GM21529 (cell line): ENCODE results near the gene MEG3.
"Not testable (repeated sequence)": the region's sequence is repeated elsewhere in the genome, so short reads cannot be mapped to it uniquely, and the experiment has no call there.

Source experiments
- ATAC-seq: cut with Tn5 transposase; IDR thresholded peaks from one replicate; pipeline ENCODE4 v1.9.1; 2021; ENCODE audit not compliant: unreplicated experiment

The MEG3 gene

DNA sequence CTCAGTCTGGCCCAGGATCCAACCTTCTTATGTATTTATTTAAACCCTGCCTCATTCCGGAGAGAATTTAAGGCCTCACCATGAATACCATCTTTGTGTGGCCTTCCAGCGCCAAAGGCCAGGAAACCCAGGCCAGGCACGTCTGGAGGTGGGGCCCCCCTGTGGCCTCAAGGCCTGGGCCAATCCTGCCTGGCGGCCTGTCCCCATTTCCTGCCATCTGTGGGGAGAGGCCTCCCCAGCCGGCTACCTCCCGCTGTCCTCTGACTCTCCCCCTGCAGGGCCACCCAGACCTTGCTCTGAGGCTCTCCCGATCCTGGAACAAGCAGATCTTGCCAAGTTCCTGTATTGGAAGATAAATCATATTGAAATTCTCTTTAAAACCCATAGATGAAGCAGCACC lies 37.4 kb upstream of the MEG3 start:
- ATAC-seq = no peak

DNA sequence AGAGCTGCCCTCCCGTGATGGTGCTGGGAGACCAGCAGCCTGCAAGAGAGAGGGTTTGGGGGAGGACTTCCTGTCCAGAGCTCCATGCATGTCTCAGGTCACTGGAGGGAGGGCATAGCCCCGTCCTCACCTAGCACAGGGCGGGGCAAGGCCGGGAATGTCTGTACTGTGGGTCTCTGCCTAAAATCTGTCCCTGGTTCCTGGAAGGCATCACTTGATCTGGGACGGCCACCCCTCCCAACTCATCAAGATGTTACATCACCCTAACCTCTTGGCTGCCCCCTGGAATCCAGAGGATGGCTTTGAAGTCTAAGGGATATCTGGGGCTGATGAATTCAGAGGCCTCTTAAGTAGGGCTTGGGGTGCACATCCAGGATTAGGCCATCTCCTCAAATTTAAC lies 37.0 kb upstream of the MEG3 start:
- ATAC-seq = no peak

DNA sequence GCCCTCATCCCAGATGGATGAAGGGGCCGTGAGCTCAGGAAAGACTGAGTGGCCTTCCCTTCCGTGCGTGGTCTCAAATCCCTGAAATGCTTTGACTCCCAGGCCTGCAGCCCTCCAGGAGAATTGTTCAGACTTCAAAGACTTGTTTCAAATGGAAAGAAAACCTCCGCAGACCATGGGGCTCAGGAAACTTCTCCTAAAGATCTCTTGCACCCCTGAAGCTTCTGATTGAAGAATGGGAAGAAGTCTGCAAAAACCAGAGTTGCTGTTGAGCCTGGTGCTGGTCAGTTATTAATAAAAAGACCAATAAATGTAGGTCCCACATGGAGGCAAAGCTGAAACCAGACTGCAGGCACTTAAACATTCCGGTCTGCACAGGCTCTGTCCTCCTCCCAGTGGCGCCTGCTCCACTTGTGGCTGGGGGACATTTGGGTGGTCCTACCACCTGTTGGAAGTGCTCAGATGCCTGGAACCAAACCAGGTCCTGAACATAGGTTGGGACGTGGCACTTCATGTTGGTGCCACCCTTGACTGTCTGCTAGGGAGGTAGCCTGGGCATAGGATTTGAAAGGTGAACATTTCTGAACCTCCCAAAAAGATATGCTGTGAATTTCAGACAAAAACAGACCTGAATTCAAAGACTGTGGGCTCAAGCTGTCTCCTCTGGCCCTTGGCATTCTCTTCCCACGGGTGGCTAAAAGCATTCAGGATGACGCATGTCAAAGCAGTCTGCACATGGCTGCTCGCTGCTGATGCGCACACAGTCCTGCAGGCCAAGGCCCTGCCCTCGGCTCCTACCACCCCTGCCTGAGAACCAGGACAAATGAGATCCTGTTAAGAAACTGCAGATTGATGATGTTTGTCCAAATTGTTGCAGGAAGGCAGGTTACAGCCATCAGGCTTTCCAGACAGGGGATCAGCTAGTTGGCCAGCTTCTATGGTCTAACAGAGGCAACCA lies 36.2 kb upstream of the MEG3 start:
- no peak for ATAC-seq

DNA sequence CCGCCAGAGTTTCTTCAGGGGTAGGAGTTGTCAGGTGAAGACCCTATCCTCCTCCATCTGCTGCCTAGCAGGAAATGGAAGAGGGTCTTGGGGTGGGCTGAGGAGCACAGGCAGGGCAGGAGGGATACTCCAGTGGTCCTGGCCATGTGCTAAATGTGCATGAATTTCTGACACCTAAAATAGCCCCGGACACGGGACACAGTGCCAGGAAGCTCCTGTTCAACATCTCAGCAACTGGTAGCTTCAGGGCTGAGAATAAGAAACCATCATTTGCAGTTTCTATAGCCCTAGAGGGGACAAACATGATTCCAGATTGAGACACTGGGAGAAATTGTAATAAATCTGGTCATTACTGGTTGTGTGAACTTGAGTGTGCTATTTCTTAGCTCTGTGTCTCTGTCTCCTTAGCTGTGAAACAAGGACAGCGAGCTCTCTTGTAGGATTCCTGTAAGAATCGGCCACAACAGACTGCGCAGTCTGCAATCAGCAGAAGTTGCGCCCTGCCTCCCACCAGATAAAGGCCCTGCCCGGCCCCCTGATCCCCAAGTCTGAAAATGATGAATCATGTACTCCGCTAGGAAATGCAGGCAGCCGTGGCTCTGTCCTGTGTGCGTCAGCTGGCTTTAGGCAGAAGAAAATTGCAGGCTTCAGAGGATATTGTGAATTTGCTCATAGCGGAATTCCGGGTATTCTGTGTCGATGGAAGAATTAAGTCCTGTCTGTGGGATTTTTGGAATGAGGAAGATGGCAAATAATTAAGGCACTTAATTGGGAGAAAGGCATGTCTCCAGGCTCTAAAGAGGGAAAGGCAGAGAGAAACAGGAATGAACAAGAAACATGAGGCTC lies 35.2 kb upstream of the MEG3 start:
- ATAC-seq = no peak

DNA sequence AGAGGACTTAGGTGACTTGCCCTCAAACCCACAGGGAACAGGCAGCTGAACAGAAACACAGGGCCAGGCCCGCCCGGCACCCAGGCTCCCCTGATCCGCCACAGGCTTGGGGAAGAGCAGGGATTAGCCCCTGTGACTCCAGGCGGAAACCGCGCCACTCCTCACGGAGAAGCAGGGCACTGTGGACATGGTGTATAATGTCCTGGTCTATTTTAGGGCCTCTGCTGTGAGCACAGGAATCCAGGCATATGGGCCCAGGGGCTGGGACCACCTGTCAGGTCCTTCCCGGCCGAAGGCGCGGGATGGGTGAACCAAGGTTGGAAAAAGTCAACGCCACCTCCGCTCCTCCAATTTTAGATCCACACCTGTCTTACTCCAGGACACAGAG lies 34.6 kb upstream of the MEG3 start:
- ATAC-seq = no peak

DNA sequence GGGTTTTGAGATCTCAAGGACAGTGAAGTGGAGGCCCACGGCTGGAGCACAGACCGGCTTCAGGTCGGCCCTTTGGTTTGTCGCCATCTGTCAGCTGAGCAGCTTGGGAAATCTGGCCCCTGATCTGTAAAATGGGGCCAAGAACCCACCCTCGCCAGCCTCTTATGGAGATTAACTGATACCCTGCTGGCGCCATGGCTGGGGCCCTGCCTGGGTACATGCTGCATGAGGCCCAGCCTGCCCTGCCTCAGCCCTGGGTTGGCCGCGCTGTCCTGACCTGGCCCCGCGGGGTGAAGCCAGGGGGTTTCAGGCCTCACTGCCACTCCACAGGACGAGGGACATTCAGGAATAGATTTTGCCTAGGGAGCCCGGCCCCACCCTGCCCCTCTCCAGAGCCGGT lies 33.9 kb upstream of the MEG3 start:
- ATAC-seq = no peak

DNA sequence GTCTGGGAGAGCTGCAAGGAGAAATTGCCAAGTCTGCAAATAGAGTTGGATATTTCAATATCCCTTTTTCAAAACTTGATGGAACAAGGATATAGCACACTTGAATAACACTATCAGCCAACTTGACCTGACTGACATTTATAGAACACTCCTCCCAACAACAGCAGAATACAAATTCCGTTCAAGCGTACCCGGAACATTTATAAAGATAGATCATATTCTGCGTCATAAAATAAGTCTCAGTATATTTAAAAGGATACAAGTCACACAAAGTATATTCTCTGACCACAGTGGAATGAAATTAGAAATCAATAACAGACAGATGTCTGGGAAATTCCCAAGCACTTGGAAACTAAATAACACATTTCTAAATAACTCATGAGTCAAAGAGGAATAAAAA lies 29.0 kb upstream of the MEG3 start:
- no peak for ATAC-seq

DNA sequence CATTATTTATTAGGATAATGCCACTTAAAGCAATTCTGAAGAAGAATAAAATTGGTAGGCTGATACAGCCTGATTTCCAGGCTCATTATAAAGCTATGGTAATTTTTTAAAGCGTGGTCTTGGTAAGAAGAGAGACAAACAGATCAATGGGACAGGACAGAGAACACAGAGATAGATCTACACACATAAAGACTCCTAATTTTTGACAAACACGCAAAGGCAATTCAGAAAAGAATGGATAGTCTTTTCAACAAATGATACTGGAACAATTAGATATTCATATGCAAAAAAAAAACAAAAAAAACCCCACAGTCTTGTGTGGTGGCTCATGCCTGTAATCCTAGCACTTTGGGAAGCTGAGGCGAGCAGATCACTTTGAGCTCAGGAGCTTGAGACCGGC lies 25.9 kb upstream of the MEG3 start:
- ATAC-seq = no peak

DNA sequence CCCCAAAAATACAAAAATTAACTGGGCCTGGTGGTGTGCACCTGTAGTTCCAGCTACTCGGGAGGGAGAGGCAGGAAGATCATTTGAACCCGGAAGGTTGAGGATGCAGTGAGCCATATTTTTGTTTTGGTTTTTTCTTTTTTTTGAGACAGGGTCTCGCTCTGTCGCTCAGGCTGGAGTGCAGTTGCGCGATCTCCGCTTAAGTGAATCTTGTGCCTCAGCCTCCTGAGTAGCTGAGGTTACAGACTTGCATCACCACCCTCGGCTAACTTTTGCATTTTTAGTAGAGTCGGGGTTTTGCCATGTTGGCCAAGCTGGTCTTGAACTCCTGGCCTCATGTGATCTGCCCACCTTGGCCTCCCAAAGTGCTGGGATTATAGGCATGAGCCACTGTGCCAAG lies 24.5 kb upstream of the MEG3 start:
- not testable (repeated sequence) for ATAC-seq

DNA sequence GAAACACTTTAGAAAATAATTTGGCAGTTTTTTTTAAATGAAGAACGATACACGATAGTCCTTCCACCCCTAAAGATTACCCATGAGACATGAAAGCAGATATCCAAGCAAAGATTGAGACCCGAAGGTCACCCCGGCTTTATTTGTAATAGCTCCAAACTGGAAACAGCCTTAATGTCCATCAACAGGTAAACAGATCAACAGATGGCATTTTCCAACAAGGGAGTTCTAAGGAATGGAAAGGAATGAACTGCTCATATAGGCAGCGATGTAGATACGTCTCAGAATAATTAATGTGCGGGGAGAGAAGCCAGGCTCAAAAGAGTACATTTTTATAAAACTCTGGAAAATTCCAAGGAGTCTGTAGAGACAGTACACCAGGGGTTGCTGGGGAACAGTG lies 23.7 kb upstream of the MEG3 start:
- ATAC-seq = no peak

DNA sequence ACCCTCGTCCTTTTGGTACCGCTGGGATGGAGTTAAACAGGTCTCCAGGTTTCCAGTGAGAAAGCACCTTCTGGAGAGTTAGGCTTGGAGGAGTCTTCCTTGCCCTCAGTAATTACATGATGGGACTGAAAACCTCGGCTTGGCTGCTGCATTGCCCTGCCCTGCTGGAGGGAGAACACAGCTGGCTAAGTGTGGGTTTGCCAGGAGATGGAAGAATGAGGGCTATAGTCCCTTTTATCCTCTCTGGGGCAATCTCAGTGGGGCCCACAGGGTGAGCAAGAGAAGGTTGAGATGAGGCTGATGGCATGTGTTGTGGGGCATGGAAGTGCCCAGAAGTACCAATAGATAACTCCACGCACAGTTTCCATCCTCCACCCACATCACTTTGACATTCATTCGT lies 23.2 kb upstream of the MEG3 start:
- ATAC-seq = no peak

DNA sequence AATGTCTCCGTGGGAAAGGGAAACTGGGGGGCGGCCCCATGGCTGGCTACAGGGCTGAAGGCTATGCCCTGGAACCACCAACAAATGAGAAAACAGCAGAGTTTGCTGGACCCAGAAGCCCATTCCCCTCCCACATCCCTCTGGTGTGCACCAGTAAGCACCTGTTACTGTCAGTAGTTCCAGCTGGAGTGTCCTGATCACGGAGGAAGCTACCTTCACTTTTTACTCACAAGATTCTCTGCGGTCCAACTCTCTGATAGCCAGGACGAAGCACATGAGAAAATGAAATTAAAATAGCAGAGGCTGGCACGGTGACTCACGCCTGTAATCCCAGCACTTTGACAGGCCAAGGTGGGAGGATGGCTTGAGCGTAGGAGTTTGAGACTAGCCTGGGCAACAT lies 22.7 kb upstream of the MEG3 start:
- no peak for ATAC-seq

DNA sequence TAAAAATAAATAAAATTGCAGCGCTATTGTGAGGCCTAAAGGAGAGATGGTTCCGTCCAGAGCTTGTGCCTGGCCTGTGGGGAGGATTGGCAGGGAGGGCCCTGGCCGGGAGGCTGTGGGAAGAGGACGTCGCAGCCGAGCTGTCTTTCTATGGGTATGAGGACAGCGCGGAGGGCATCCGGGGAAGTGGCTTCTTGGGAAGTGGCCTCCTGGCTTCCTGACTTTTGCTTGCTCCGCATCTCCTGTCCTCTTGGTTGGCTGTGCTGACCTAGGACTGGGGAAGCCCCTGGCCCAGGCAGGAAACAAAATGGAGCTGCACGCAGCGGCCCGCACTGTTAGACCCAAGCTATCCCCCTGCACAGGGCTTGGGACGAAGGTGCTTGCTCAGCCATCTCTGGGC lies 22.2 kb upstream of the MEG3 start:
- ATAC-seq = no peak

DNA sequence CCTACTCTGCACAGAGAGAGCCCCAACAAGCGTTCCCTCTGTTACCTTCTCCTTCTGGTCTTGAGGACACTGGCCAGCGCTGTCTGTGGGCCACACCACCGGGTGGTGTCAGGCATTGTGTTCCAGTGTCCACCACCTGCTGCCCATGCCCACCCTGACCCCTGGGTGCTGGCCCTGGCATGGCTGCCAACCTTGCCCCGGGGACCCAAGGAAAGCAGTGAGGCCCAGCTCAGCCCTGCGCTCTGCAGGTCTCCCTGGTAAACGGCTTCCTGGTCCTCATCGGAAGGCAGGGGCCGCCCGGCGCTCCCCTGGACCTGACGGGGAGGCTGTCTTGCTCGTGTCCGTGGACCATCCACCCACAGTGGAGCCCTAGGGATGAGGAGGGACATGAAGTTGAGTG lies 21.8 kb upstream of the MEG3 start:
- no peak for ATAC-seq

DNA sequence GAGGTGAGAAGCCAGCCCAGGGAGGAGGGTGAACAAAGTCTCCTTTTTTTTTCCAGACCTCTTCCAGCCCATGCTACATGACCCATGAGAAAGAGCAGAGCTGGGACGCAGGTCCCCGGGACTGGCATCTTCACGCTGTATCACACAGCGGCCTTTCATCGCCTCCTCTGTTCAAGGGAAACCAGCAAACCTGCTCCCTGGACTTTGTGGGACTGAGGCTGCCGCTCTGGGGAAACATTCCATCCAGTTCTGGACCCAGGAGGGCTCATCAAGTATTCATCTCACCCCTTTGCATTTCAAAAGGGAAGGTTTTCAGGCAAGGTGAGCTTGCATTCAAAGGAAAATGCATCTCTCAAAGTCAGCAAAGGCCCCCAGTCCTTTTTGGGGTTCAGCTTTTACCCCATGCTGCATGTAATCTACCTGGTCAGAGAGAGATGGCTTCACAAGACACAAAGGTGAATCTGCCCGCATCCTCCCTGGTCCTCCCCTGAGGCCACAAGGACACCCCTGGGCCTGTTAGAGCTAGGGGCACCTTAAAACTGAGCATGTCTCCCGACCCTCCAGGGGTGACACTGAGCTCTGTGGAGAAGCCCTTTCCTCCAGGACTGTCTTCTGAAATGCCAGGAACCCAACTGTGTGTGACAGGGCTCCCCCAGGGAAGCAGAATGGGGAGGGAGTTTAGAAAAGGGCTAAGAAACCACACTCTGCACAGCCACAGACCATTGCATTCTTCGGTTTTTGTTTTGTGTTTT lies 21.2 kb upstream of the MEG3 start:
- ATAC-seq = no peak

DNA sequence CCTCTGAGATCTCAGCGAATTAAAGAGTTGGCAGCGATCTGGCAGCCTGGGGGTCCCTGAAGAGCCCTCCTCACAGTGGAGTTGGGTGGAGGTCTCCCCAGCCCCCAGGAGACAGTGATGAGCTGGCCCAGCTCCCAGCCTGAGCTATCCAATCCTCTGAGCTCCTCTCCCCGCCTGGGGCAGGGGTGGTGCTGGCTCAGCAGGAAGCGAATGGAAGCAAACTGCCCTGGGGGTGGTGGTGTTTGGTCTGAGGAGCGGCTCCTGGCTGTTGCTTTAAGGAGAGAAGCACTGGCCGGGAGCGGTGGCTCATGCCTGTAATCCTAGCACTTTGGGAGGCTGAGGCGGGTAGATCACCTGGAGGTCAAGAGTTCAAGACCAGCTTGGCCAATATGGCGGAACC lies 19.5 kb upstream of the MEG3 start:
- no peak for ATAC-seq

DNA sequence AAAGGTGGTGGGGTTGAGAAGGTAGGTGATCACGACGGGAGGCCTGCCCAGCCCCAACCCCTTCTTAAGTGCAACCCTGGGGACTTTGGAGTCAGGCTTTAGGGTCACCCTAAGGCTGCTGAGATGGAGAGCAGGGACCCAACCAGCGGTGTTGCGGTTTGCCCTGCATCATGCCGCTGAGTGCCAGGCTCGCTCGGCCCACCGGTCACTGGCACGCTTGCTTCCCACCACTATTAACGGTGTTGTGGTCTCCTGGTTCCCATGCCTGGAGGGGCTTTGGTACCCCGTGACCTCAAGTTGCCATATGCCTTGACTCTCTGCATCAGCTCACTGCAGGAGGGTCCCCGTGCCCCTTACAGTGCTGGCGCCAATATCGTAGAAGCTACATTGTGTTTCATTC lies 18.4 kb upstream of the MEG3 start:
- no peak for ATAC-seq

DNA sequence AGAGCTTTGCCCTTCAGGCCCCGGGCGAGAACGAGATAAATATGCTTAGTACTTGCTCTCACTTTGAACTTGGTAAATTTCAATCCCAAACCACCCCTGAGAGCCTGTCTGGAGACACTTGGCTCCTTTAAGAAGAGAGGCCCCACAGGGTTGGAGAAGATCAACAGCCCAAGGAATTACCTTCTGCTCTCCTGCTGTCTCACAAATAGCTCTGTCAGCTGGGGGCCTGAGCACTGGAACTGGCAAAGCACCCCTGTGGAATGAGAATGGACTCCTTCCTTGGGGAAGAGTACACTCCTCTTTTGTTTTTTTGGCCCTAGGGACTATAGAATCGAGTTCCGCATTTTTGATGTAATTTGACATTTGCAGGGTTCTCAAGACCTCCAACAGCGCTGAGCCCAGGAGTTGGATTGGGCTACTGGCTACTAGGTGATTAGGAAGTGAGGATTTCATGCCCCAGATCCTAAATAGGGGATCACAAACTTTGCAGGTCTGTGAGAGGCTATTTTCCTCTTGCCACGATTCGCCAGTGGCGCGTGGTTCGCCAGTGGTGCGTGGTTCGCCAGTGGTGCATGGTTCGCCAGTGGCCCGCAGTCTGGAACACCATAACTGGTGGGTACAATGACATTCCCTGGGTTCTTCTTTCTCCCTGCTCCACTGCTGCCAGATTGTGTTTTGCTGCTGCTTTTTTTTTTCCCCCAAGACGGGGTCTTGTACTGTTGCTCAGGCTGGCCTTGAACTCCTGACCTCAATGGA lies 17.8 kb upstream of the MEG3 start:
- no peak for ATAC-seq

DNA sequence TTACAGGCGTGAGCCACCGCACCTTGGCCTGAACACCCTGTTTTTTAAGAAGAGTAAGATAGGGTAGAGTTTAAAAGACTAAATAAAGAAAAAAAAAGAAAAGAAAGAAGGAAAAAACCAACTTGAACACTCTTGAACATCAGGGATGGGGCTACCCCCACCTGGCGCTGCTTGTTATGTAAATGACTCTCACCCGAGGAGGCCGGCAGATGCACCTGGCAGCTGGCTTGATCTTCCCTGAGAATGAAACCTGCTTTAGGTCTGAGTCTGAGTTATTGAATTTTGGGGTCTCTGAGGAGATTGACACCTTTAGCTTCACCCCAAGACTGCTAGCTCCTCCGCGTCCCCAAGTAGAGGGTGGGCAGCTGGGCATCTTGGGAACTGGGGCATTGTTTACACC lies 15.5 kb upstream of the MEG3 start:
- no peak for ATAC-seq

DNA sequence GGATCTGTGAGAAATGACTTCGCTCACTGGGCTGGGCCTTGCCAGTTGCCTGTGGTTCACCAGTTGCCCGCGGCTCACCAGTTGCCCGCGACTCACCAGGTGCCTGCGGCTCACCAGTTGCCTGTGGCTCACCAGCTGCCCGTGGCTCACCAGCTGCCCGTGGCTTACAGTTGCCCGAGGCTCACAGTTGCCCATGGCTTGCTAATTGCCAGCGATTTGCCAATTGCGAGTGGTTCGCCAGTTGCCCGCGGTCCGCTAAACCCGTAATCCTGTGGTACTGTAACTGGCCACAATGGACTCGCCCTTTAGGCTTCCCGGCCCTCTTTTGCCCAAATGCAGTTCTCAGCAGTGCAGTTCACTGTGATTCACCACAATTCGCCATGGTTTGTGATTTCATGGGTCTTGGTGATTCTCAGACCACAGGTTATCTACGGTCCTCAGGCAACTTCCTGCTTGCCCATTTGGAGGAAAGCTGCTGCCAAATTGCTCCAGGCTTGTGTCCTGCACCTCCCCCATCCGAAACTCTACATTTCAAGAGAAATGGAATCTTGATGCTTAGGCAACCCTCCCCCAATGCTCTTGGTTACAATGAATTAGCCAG lies 15.0 kb upstream of the MEG3 start:
- no peak for ATAC-seq
